Measurements from ENCODE around the gene GATB. TPM values are rescaled to one million over a fixed set of nuclear protein-coding genes. Genes with fewer than 3 reads are reported as not detected.

The GATB gene
- total and polyA plus RNA-seq, 2 of the 4 experiments (the other 2 are of a cell fraction): 18.7 to 20.3 TPM

- Histone ChIP-seq H3K4me1 (ENCODE audit: control insufficient read depth, insufficient read depth, low read length) (no peaks in the 10 kb centered on the region), H2AFZ (replicated peaks; ENCODE audit: low read length, poor library complexity) (no peak overlapping the region), H4K8ac (ENCODE audit: low read depth in 2 of 2, low read length in 2 of 2) (no peak overlapping the region), H3K27ac (ENCODE audit: insufficient read depth, low read length) (no peak overlapping the region), H3K9me3 (ENCODE audit: control insufficient read depth, insufficient read depth, low read length) (no peaks in the 10 kb centered on the region), H3K9me1 (ENCODE audit: insufficient read depth, low read length) (no peaks in the 10 kb centered on the region), H2AK9ac (replicated peaks; ENCODE audit: low read depth, low read length, poor library complexity) (no peak overlapping the region), H3K4me3 (ENCODE audit: insufficient read depth, low read depth, low read length) (no peak overlapping the region), H2BK20ac (ENCODE audit: low read depth, low read length) (no peak overlapping the region), H4K20me1 (ENCODE audit: insufficient read depth, low read length) (no peaks in the 10 kb centered on the region), H3K9ac (ENCODE audit: low read depth, low read length) (no peak overlapping the region), H4K91ac (ENCODE audit: insufficient read depth, low read depth, low read length) (no peak overlapping the region), H3K4ac (ENCODE audit: low read depth, low read length) (no peak overlapping the region), H3K4me2 (ENCODE audit: low read depth, low read length) (no peak overlapping the region), H3K79me1 (ENCODE audit: low read depth in 1 of 2, low read length in 2 of 2) (no peaks in the 10 kb centered on the region), H2BK5ac (ENCODE audit: low read depth, low read length, poor library complexity, severe bottlenecking) (no peak overlapping the region), H3K56ac (ENCODE audit: extremely low read depth, insufficient read depth, low read length) (no peak overlapping the region), H3K27me3 (ENCODE audit: control insufficient read depth, insufficient read depth, low read length) (peaks cover 21% of the 10 kb centered on the region), H2BK15ac (ENCODE audit: low read depth, low read length) (no peak overlapping the region), H3K36me3 (ENCODE audit: control insufficient read depth, insufficient read depth, low read length) (no peaks in the 10 kb centered on the region), H2BK120ac (ENCODE audit: low read depth, low read length) (no peak overlapping the region), H2AK5ac (ENCODE audit: low read depth, low read length) (no peak overlapping the region), H3K14ac (replicated peaks; ENCODE audit: low read depth, low read length) (no peak overlapping the region), H4K5ac (ENCODE audit: low read depth, low read length) (no peak overlapping the region), H3K23ac (ENCODE audit: low read depth, low read length) (no peak overlapping the region), H3K18ac (ENCODE audit: low read depth, low read length) (no peak overlapping the region)
- intact Hi-C loops (cut with micrococcal nuclease) (no loop called here), dilution Hi-C loops (cut with HindIII; ENCODE audit: low sequenced_read_pairs, unreplicated experiment) (no loop called here), in situ Hi-C loops (cut with MboI; ENCODE audit: low sequenced_read_pairs) (no loop called here)
- ChIA-PET POLR2A (ENCODE audit: unreplicated experiment) (no interaction called here), CTCF (no interaction called here)
- DNase-seq (no peak), ATAC-seq (ENCODE audit: low read depth) (no peak)
- no CpG with 5 or more reads among the region's 3 CpGs for WGBS, 2 experiments (ENCODE audit: extremely low coverage in 2 of 2, insufficient read length in 1 of 2)
- TF ChIP-seq CEBPB (IDR thresholded peaks at IDR 0.05; ENCODE audit: low read depth, low read length) (no peak), CTCF (conservative IDR thresholded peaks at IDR 0.05; ENCODE audit: low read depth, low read length) (no peak), RAD21 (IDR thresholded peaks at IDR 0.05; ENCODE audit: low read length) (no peak), MAFK (IDR thresholded peaks at IDR 0.05; ENCODE audit: low read depth, low read length) (no peak), FOS (IDR thresholded peaks at IDR 0.05; ENCODE audit: low read depth, low read length) (no peak), SMC3 (IDR thresholded peaks at IDR 0.05; ENCODE audit: low read depth, low read length) (no peak)
- BruUV-seq (replicated peaks): no TSS peak
Measured at GRCh38 chr4:151626228-151626627, 134.6 kb downstream of the GATB start.

Data from IMR-90 (cell line).